ENCODE data around the gene INPP5D. TPM values are rescaled to one million over a fixed set of nuclear protein-coding genes. Genes with fewer than 3 reads are reported as not detected.

INPP5D gene
- total and polyA plus RNA-seq, 2 donors (not counting 3 experiments of a cell fraction or from before 2014, with no cell fraction given): 13.9 to 46.6 TPM

DNA sequence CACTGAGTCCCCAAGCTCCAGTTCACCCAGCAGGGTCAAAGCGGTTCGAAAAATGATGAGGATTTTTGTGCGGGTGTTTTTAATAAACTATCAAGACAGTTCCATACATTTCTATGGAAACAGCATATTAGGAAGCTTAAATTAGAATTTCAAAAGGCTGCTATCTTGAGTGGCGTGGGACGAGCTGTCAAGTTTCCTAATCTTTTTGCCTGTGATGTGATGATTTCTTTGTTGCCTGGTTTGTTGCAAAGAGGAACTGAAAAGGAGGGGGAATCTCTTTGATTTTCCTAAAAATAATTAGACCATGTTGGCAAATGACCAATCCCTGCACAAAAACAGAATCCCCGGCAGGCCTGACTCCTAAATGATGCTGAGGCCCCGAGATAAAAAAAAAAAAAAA, 125.2 kb downstream of the INPP5D start:
- Histone ChIP-seq H3K9ac (replicated peaks; ENCODE audit: extremely low read depth, insufficient read depth, low read length) (no peak overlapping the region), H3K27me3 (ENCODE audit: control insufficient read depth in 2 of 2, insufficient read depth in 2 of 2, low read length in 2 of 2) (no peaks in the 10 kb centered on the region), H3K9me3 (replicated peaks; ENCODE audit: control insufficient read depth, insufficient read depth, low read length) (no peaks in the 10 kb centered on the region), H3K4me2 (ENCODE audit: insufficient read depth, low read length) (no peak overlapping the region), H3K9me1 (replicated peaks; ENCODE audit: control insufficient read depth, extremely low read depth, insufficient read depth, low read length) (no peaks in the 10 kb centered on the region), H4K20me1 (replicated peaks; ENCODE audit: control insufficient read depth, extremely low read depth, insufficient read depth, low read length) (no peaks in the 10 kb centered on the region), H3K4me1 (ENCODE audit: control insufficient read depth, extremely low read depth, insufficient read depth, low read length) (no peaks in the 10 kb centered on the region), H3K4me3 (replicated peaks in 1 of 3; ENCODE audit: insufficient read depth in 1 of 3, low read depth in 1 of 3, low read length in 3 of 3) (no peak overlapping the region), H3K36me3 (ENCODE audit: control insufficient read depth in 2 of 2, extremely low read depth in 1 of 2, insufficient read depth in 2 of 2, low read length in 2 of 2) (peaks cover 3 to 57% of the 10 kb centered on the region in 2 experiments), H3K79me2 (ENCODE audit: control insufficient read depth, insufficient read depth, low read length) (no peaks in the 10 kb centered on the region), H3K27ac (ENCODE audit: insufficient read depth, low read depth, low read length) (no peak overlapping the region), H2AFZ (ENCODE audit: low read depth, low read length) (no peak overlapping the region)
- ChIA-PET POLR2A (no interaction called here), CTCF (no interaction called here)
- FAIRE-seq: no peak
- dilution Hi-C loops (cut with MboI; ENCODE audit: extremely low pct_ligation_motif_present, low sequenced_read_pairs): no loop called here
- BruUV-seq (replicated peaks): no TSS peak
- TF ChIP-seq POLR2AphosphoS5 (IDR thresholded peaks at IDR 0.05; ENCODE audit: insufficient read depth, low read depth, low read length): no peak
- TF ChIP-seq, protein P1, sequence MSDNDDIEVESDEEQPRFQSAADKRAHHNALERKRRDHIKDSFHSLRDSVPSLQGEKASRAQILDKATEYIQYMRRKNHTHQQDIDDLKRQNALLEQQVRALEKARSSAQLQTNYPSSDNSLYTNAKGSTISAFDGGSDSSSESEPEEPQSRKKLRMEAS (IDR thresholded peaks at IDR 0.05; ENCODE audit: insufficient read depth, insufficient read length): no peak
- no peak for TF ChIP-seq MYC (IDR thresholded peaks at IDR 0.05; ENCODE audit: low read depth, low read length)
- TF ChIP-seq FOS (IDR thresholded peaks at IDR 0.05; ENCODE audit: borderline replicate concordance, insufficient read depth, low read length): no peak
- TF ChIP-seq EZH2 (IDR thresholded peaks at IDR 0.05; ENCODE audit: borderline replicate concordance, low read depth, low read length, severe bottlenecking): no peak
- TF ChIP-seq GATA2 (IDR thresholded peaks at IDR 0.05; ENCODE audit: insufficient read depth, insufficient read length, low read depth, low read length): no peak
- TF ChIP-seq, protein P2, sequence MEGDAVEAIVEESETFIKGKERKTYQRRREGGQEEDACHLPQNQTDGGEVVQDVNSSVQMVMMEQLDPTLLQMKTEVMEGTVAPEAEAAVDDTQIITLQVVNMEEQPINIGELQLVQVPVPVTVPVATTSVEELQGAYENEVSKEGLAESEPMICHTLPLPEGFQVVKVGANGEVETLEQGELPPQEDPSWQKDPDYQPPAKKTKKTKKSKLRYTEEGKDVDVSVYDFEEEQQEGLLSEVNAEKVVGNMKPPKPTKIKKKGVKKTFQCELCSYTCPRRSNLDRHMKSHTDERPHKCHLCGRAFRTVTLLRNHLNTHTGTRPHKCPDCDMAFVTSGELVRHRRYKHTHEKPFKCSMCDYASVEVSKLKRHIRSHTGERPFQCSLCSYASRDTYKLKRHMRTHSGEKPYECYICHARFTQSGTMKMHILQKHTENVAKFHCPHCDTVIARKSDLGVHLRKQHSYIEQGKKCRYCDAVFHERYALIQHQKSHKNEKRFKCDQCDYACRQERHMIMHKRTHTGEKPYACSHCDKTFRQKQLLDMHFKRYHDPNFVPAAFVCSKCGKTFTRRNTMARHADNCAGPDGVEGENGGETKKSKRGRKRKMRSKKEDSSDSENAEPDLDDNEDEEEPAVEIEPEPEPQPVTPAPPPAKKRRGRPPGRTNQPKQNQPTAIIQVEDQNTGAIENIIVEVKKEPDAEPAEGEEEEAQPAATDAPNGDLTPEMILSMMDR (IDR thresholded peaks at IDR 0.05; ENCODE audit: extremely low read depth in 1 of 2, insufficient read depth in 1 of 2, low read depth in 1 of 2, low read length in 2 of 2): no peak
- TF ChIP-seq JUN (IDR thresholded peaks at IDR 0.05; ENCODE audit: borderline replicate concordance, insufficient read depth, insufficient read length, low read depth): no peak
- TF ChIP-seq POLR2A (IDR thresholded peaks at IDR 0.05; ENCODE audit: low read depth, low read length): no peak
- intact Hi-C loops (cut with micrococcal nuclease): no loop called here
- DNase-seq (ENCODE audit: low read depth, low spot score): no peak

Data from endothelial cell of umbilical vein (primary cell).